ENCODE measurements around the gene STARD9. TPM values are rescaled to one million over a fixed set of nuclear protein-coding genes. Genes with fewer than 3 reads are reported as not detected.

The STARD9 gene
- total RNA-seq, 1 experiment from 2014 or later, result 0.86 TPM

- ChIA-PET POLR2A (no interaction called here), CTCF (no interaction called here)
- intact Hi-C loops (cut with micrococcal nuclease; ENCODE audit: unreplicated experiment), result no loop called here
- no peaks in the 10 kb centered on the region for H3K27me3 ChIP-seq (replicated peaks; ENCODE audit: control insufficient read depth, insufficient read depth, low read length)
- no peaks in the 10 kb centered on the region for H3K36me3 ChIP-seq (ENCODE audit: control insufficient read depth, insufficient read depth, low read length)
- no peak for DNase-seq
- Mint-ChIP-seq H3K36me3 (ENCODE audit: insufficient read depth, unreplicated experiment) (no peaks in the 10 kb centered on the region), H3K27me3 (ENCODE audit: insufficient read depth, unreplicated experiment) (no peaks in the 10 kb centered on the region), H3K27ac (ENCODE audit: unreplicated experiment) (no peak overlapping the region), H3K4me3 (ENCODE audit: unreplicated experiment) (no peak overlapping the region), H3K9me3 (ENCODE audit: unreplicated experiment) (no peaks in the 10 kb centered on the region), H3K4me1 (ENCODE audit: low read depth, unreplicated experiment) (no peaks in the 10 kb centered on the region)
- BruUV-seq (replicated peaks), result no TSS peak
- TF ChIP-seq, protein P1, sequence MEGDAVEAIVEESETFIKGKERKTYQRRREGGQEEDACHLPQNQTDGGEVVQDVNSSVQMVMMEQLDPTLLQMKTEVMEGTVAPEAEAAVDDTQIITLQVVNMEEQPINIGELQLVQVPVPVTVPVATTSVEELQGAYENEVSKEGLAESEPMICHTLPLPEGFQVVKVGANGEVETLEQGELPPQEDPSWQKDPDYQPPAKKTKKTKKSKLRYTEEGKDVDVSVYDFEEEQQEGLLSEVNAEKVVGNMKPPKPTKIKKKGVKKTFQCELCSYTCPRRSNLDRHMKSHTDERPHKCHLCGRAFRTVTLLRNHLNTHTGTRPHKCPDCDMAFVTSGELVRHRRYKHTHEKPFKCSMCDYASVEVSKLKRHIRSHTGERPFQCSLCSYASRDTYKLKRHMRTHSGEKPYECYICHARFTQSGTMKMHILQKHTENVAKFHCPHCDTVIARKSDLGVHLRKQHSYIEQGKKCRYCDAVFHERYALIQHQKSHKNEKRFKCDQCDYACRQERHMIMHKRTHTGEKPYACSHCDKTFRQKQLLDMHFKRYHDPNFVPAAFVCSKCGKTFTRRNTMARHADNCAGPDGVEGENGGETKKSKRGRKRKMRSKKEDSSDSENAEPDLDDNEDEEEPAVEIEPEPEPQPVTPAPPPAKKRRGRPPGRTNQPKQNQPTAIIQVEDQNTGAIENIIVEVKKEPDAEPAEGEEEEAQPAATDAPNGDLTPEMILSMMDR (IDR thresholded peaks at IDR 0.05; ENCODE audit: insufficient read depth in 1 of 2, low read depth in 1 of 2, low read length in 1 of 2, severe bottlenecking in 1 of 2, unreplicated experiment in 1 of 2), result no peak
- H3K4me1 ChIP-seq, result no peaks in the 10 kb centered on the region
- no peak overlapping the region for H3K4me3 ChIP-seq (ENCODE audit: low read depth, low read length)
- H3K9me3 ChIP-seq, result no peaks in the 10 kb centered on the region
Measured at GRCh38 chr15:42744195-42744594, 168.8 kb downstream of the STARD9 start.

- Mint-ChIP-seq H3K4me3 (ENCODE audit: unreplicated experiment) (no peak overlapping the region), H3K36me3 (ENCODE audit: insufficient read depth, unreplicated experiment) (no peaks in the 10 kb centered on the region), H3K27me3 (ENCODE audit: insufficient read depth, unreplicated experiment) (no peaks in the 10 kb centered on the region), H3K27ac (ENCODE audit: unreplicated experiment) (no peak overlapping the region), H3K4me1 (ENCODE audit: low read depth, unreplicated experiment) (peaks cover 7% of the 10 kb centered on the region), H3K9me3 (ENCODE audit: unreplicated experiment) (no peaks in the 10 kb centered on the region)
- ChIA-PET CTCF (no interaction called here), POLR2A (no interaction called here)
- Histone ChIP-seq H3K4me1 (no peaks in the 10 kb centered on the region), H3K9me3 (no peaks in the 10 kb centered on the region), H3K4me3 (ENCODE audit: low read depth, low read length) (no peak overlapping the region), H3K27me3 (replicated peaks; ENCODE audit: control insufficient read depth, insufficient read depth, low read length) (no peaks in the 10 kb centered on the region), H3K36me3 (ENCODE audit: control insufficient read depth, insufficient read depth, low read length) (no peaks in the 10 kb centered on the region)
- intact Hi-C loops (cut with micrococcal nuclease; ENCODE audit: unreplicated experiment), result no loop called here
- no peak for DNase-seq
- no TSS peak for BruUV-seq (replicated peaks)
- TF ChIP-seq, protein P1 (IDR thresholded peaks at IDR 0.05; ENCODE audit: insufficient read depth in 1 of 2, low read depth in 1 of 2, low read length in 1 of 2, severe bottlenecking in 1 of 2, unreplicated experiment in 1 of 2), result no peak
Measured at GRCh38 chr15:42749266-42749665, 173.9 kb downstream of the STARD9 start.

DNA sequence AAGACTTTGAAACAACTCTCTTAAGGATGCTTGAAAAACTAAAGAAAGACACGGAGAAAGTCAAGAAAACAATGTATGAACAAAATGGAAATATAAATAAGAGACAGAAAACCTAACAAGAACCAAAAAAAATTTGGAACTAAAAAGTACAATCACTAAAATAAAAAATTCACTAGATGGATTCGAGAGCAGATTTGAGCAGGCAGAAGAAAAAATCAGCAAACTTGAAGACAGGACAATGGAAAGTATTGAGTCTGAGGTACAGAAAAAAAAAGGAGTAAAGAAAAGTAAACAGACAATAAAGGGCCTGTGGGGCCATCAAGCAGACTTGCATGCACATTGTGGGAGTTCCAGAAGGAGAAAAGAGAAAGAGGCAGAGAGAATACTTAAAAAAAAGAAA is 174.9 kb downstream of the STARD9 start:
- POLR2A ChIA-PET, result no interaction called here
- TF ChIP-seq, protein P1 (IDR thresholded peaks at IDR 0.05; ENCODE audit: insufficient read depth in 1 of 2, low read depth in 1 of 2, low read length in 1 of 2, severe bottlenecking in 1 of 2, unreplicated experiment in 1 of 2), result no peak

More for the DNA sequence above, 174.9 kb downstream of the STARD9 start:
- no peaks in the 10 kb centered on the region for H3K4me1 ChIP-seq
- no TSS peak for BruUV-seq (replicated peaks)
- no peak overlapping the region for H3K4me3 ChIP-seq (ENCODE audit: low read depth, low read length)
- H3K9me3 Mint-ChIP-seq (ENCODE audit: unreplicated experiment), result no peaks in the 10 kb centered on the region
- H3K4me1 Mint-ChIP-seq (ENCODE audit: low read depth, unreplicated experiment), result peaks cover 7% of the 10 kb centered on the region
- H3K27ac Mint-ChIP-seq (ENCODE audit: unreplicated experiment), result no peak overlapping the region
- DNase-seq, result no peak
- intact Hi-C loops (cut with micrococcal nuclease; ENCODE audit: unreplicated experiment), result no loop called here
- no peaks in the 10 kb centered on the region for H3K36me3 Mint-ChIP-seq (ENCODE audit: insufficient read depth, unreplicated experiment)
- no peaks in the 10 kb centered on the region for H3K27me3 Mint-ChIP-seq (ENCODE audit: insufficient read depth, unreplicated experiment)
- H3K9me3 ChIP-seq, result no peaks in the 10 kb centered on the region
- H3K4me3 Mint-ChIP-seq (ENCODE audit: unreplicated experiment), result no peak overlapping the region
- H3K27me3 ChIP-seq (replicated peaks; ENCODE audit: control insufficient read depth, insufficient read depth, low read length), result no peaks in the 10 kb centered on the region
- no peaks in the 10 kb centered on the region for H3K36me3 ChIP-seq (ENCODE audit: control insufficient read depth, insufficient read depth, low read length)
- CTCF ChIA-PET, result no interaction called here
